Prostate gland (tissue), 2 donors: ENCODE data around the gene STAB2. TPM values are rescaled to one million over a fixed set of nuclear protein-coding genes. Genes with fewer than 3 reads are reported as not detected.

Source experiments
- DNase-seq: peaks from one replicate; pipeline ENCODE4 v3.0.0-alpha.2; 2019; ENCODE audit warnings: low spot score
- H3K27ac ChIP-seq, 2 donors: fragments of 200-600 bp; sonication (generic); 2 replicates each; pipeline ENCODE4 v1.5.1; 2017 to 2019
- H3K27me3 ChIP-seq: fragments of 200-600 bp; sonication (generic); replicated peaks from 2 replicates; pipeline ENCODE4 v1.5.1; 2019; ENCODE audit not compliant: insufficient read depth
- H3K36me3 ChIP-seq, 2 donors: fragments of 200-600 bp; sonication (generic); 1 replicate in 1 of 2; 2 replicates in 1 of 2; pipeline versions ENCODE4 v1.5.1 to v1.8.1; 2017 to 2019
- H3K4me1 ChIP-seq: fragments of 200-600 bp; sonication (generic); replicated peaks from 2 replicates; pipeline ENCODE4 v1.5.1; 2019
- H3K4me3 ChIP-seq, 2 donors: fragments of 200-600 bp; sonication (generic); 2 replicates each; pipeline ENCODE4 v1.5.1; 2017 to 2019
- H3K9me3 ChIP-seq: fragments of 200-600 bp; sonication (generic); 2 replicates; pipeline ENCODE4 v1.5.1; 2017
- CTCF ChIP-seq, 4 experiments: fragments of 200-600 bp in 2 of 4; fragments of 450-650 bp in 2 of 4; sonication (generic) in 2 of 4; IDR thresholded peaks; 1 replicate in 3 of 4; 2 replicates in 1 of 4; pipeline ENCODE4 v1.5.1; 2016 to 2019; ENCODE audit warnings: antibody characterized with exemption in 4 of 4, mild to moderate bottlenecking in 2 of 4, moderate library complexity in 2 of 4
- POLR2A ChIP-seq: fragments of 450-650 bp; IDR thresholded peaks from one replicate; pipeline ENCODE4 v1.6.1; 2016; ENCODE audit warnings: antibody characterized with exemption, mild to moderate bottlenecking
- POLR2AphosphoS5 ChIP-seq: sonication (generic); formaldehyde crosslinking; IDR thresholded peaks from one replicate; pipeline ENCODE4 v1.6.1; 2017; ENCODE audit warnings: antibody characterized with exemption
- WGBS: methylation state at CpG from one replicate; pipeline ENCODE4 v1.1.5; 2018; 5-methylcytosine and 5-hydroxymethylcytosine counted together
- intact Hi-C: fragments of 100-400 bp; cut with DNase I; formaldehyde crosslinking; loops from one replicate; pipeline ENCODE4 v1.14.2; 2022
- total RNA-seq, 2 donors: library from RNA; depleted of rRNA; stranded (reverse); fragments of >200 nt; gene quantifications; one replicate each; pipeline ENCODE4 v1.1.0, GENCODE V29; 2016

Gene STAB2
- total RNA-seq, 2 donors from 2014 or later: 0.62 TPM; not detected in 1

- Histone ChIP-seq H3K36me3 (no peaks in the 10 kb centered on the region), H3K4me3 (no peak overlapping the region), H3K27ac (no peak overlapping the region), H3K27me3 (no peaks in the 10 kb centered on the region), H3K4me1 (no peaks in the 10 kb centered on the region), H3K9me3 (no peaks in the 10 kb centered on the region)
- TF ChIP-seq POLR2AphosphoS5 (no peak), CTCF (IDR thresholded peaks at IDR 0.05) (no peak), POLR2A (no peak)
- DNase-seq: no peak
- intact Hi-C loops: loop anchor here (2.0 kb wide), 1 partner anchor 35 kb away; the partner anchor contains the start of gene NT5DC3
- 88% methylated on average over 5 of the region's 5 CpGs for WGBS
These were observed 218.7 kb downstream of the STAB2 start for GRCh38 chr12:103805655-103806360.

GRCh38 chr12:103806803-103807202 lies 219.7 kb downstream of the STAB2 start:
- Histone ChIP-seq H3K27ac (no peak overlapping the region), H3K9me3 (no peaks in the 10 kb centered on the region), H3K36me3 (no peaks in the 10 kb centered on the region), H3K27me3 (no peaks in the 10 kb centered on the region), H3K4me1 (no peaks in the 10 kb centered on the region), H3K4me3 (no peak overlapping the region)
- intact Hi-C loops: no loop called here
- DNase-seq: no peak
- 85% methylated on average over 4 of the region's 4 CpGs for WGBS
- TF ChIP-seq CTCF (IDR thresholded peaks at IDR 0.05) (no peak), POLR2A (no peak), POLR2AphosphoS5 (no peak)

GRCh38 chr12:103807561-103808238 lies 220.6 kb downstream of the STAB2 start:
- no peaks in the 10 kb centered on the region for H3K9me3 ChIP-seq
- no peak overlapping the region for H3K27ac ChIP-seq
- intact Hi-C loops: no loop called here
- no peaks in the 10 kb centered on the region for H3K27me3 ChIP-seq
- H3K36me3 ChIP-seq: no peaks in the 10 kb centered on the region
- no peak overlapping the region for H3K4me3 ChIP-seq
- WGBS: 87% methylated on average over 9 of the region's 9 CpGs
- no peak for DNase-seq
- no peak for TF ChIP-seq POLR2AphosphoS5
- TF ChIP-seq CTCF (IDR thresholded peaks at IDR 0.05): no peak
- TF ChIP-seq POLR2A: no peak
- no peaks in the 10 kb centered on the region for H3K4me1 ChIP-seq

- Histone ChIP-seq H3K9me3 (no peaks in the 10 kb centered on the region), H3K27ac (no peak overlapping the region), H3K36me3 (no peaks in the 10 kb centered on the region), H3K4me1 (no peaks in the 10 kb centered on the region), H3K27me3 (no peaks in the 10 kb centered on the region), H3K4me3 (no peak overlapping the region)
- TF ChIP-seq POLR2A (no peak), POLR2AphosphoS5 (no peak), CTCF (IDR thresholded peaks at IDR 0.05) (no peak)
- WGBS: 88% methylated on average over 6 of the region's 6 CpGs
- intact Hi-C loops: no loop called here
- DNase-seq: no peak
These were observed 221.3 kb downstream of the STAB2 start for GRCh38 chr12:103808239-103808880.
